Measurements from ENCODE around the gene SRGAP1.
A peak's percentile ranks its signal among the peaks of the same experiment; 100 is the strongest.

SRGAP1 gene

DNA sequence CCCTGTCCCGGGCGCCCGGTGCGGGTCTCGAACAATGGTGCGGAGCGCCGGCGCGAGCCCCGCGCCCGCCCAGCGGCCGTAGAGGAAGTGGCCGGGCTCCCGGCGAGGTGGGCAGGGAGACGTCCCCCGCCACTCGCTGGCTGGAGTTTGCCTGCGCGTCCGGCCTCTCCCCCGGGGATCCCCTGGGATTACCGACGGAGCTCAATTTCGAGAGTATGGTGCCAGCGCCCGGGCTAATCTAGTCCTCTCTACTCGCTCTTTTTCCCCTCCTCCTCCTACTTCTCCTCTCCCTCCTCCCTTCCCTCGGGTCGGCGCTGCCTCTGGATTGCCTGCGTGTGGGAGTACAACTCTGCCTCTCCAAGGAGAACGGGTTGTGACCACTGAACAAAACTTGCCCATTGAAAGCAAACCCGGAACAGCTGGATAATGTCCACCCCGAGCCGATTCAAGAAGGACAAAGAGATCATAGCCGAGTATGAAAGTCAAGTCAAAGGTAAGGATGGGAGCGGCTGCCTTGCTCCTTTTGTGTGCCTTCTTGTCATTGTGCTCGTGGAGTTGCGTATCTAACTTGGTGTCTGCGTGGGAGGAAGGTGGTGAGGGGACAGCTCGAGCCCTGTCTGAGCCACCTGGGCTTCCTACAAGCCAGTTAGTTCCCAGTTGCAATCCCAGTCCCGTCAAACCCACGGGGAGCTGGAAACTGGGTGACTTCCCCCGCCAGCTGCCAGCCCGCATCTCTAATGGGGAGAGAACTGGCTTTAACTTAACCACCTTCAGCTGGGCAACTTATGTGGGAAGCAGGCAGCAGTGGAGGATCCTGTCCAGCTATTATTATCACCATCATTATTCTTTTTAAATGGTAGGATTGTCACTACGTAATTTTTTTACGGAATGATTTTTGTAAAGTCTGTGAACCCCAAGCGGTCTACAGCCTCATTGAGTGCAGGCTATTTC, at the start of gene SRGAP1:
Gene SRGAP1, plus strand, starts transcription at position 310 of the 951 bp plus-strand sequence. Its CDS starts 117 bp downstream, at position 427.
- DNase-seq = no peak

- DNase-seq = no peak
Measured at GRCh38 chr12:63795032-63795687, 49.3 kb upstream of the SRGAP1 start.

DNA sequence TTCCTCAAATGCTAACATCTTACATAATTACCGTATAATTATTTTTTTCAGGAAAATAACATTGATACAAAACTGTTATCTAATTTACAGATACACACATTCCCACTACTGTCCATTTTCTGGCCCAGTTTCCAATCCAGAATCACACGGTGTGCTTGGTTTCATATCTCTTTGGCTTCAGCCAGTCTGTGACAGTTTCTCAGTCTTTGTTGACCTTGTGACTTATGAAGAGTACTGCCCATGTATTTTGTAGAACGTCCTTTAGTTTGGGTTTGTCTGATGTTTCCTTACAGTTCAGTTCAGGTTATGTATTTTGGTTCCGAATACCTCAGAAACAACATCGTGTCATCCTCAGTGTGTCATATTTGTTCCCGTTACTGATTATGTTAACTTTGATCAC, 48.6 kb upstream of the SRGAP1 start:
- DNase-seq = no peak

- DNase-seq = no peak
Measured at GRCh38 chr12:63802012-63802608, 42.4 kb upstream of the SRGAP1 start.

DNA sequence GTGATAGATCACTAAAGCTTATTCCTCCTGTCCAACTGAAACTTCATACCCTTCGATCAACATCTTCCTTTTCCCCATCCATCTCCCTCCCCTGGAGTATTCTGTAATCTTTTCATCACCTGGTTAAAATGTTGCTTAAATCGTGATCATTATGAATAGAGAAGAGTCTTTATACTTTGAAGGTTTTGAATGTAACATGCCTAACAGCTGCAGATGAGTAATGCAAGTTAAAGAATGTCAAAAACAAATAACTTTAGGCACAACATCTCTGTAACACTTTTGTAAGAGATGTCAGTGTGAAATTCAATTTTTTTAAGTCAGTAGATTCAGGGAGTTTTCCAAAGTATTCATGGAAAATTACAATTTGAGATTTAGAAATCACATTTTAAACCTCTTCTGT, 39.8 kb upstream of the SRGAP1 start:
- DNase-seq = no peak

GRCh38 chr12:63805704-63806672, 38.5 kb upstream of the SRGAP1 start:
- peak; percentile 61 for DNase-seq

- DNase-seq = no peak
Measured at GRCh38 chr12:63808631-63809030, 35.9 kb upstream of the SRGAP1 start.

DNA sequence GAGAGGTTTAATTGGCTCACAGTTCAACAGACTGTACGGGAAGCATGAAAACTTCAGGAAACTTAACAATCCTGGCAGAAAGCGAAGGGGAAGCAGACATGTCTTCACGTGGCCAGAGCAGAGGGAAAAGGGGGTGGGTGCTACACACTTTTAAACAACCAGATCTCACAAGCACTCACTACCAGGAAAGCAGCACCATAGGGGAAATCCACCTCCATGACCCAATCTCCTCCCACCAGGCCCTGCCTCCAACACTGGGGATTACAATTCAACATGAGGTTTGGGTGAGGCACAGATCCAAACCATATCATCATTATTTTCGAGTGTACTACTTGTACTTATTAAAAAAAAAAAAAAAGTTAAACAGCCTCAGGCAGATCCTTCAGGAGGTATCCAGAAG, 34.9 kb upstream of the SRGAP1 start:
- no peak for DNase-seq

- DNase-seq = no peak
Measured at GRCh38 chr12:63811334-63811733, 33.2 kb upstream of the SRGAP1 start.

- no peak for DNase-seq
Measured at GRCh38 chr12:63811755-63812154, 32.7 kb upstream of the SRGAP1 start.

DNA sequence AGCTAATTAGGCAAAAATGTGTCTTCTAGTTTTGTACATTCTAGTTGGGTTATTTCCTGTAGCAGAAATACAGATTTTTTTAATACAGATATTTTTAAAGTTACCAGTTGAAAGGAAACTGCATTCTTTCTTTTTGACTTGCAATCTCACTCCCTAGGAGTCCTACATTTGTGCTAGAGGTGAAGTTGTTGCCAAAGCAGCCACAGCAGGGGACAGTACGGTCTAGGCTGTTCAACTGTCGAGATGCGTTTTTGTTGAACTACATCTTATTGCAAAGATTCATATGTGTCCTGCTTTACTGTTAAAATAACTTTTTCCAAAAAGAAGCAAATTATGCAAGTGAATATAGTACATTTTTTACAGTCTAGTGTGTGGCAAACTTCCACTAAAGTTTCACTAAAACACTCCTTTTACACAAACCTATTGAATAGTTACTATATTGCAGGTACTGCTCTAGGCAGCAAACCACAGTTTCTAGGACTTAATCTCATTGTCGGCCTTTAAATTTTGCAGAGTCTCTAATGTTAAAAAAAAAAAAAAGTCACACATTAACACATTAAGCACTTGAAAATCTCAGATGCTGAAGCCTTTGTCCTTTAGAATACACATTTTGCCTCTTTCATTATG, 30.2 kb upstream of the SRGAP1 start:
- DNase-seq = no peak

DNA sequence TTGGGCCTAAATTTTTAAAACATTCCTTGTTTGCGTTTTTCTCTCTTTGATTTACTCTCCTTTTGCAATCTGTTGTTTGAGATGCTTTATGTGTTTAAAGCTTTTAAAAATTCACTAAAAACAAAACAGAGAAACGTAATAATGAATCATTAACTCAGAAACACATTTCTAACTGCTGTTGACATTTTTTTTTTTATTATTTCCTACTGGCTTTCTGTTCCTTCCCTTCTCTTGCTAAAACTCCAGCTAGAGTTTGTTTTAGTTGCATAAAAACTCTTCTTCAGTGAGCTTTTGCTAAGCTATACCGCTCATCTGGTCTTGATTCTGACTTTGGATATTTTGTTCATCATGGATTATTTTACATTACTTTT, 29.0 kb upstream of the SRGAP1 start:
- no peak for DNase-seq

GRCh38 chr12:63816031-63816430, 28.5 kb upstream of the SRGAP1 start:
- no peak for DNase-seq

DNA sequence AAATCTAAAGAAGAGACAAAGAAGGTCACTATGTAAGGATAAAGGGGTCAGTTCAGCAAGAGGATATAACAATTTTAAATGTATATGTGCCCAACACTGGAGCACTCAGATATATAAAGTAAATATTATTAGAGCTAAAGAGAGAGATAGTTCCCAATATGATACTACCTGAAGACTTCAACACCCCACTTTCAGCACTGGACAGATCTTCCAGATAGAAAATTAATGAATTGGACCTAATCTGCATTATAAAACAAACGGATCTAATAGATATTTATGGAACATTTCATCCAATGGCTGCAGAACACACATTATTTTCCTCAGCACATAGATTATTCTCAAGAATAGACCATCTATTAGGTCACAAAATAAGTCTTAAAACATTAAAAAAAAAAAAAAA, 24.1 kb upstream of the SRGAP1 start:
- no peak for DNase-seq

DNA sequence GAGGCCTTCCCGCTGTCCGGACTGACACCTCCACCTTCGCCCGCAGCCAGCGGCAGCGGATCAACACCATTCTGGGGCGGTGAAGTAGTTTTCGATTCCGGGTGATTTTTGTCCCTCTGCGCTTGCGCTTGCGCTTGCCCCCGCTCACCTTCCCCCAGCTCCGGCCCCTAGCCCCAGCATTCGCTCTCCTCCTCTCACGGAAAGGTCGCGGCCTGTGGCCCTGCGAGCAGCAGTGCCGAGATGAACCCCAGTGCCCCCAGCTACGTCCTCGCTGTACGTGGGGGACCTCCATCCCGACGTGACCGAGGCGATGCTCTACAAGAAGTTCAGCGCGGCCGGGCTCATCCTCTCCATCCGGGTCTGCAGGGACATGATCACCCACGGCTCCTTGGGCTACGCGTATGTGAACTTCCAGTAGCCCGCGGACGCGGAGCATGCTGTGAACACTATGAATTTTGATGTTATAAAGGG, 22.7 kb upstream of the SRGAP1 start:
- no peak for DNase-seq

DNA sequence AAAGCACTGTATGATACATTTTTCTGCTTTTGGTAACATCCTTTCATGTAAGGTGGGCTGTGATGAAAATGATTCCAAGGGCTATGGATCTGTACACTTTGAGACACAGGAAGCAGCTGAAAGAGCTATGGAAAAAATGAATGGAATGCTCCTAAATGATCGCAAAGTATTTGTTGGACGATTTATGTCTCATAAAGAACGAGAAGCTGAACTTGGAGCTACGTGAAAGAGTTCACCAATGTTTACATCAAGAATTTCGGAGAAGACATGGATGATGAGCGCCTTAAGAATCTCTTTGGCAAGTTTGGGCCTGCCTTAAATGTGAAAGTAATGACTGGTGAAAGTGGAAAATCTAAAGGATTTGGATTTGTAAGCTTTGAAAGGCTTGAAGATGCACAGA, 22.1 kb upstream of the SRGAP1 start:
- no peak for DNase-seq

DNA sequence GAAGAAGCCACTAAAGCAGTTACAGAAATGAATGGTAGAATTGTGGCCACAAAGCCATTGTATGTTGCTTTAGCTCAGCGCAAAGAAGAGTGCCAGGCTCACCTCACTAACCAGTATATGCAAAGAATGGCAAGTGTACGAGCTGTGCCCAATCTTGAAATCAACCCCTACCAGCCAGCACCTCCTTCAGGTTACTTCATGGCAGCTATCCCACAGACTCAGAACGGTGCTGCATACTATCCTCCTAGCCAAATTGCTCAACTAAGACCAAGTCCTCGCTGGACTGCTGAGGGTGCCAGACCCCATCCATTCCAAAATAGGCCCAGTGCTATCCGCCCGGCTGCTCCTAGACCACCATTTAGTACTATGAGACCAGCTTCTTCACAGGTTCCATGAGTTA, 21.5 kb upstream of the SRGAP1 start:
- DNase-seq = no peak

DNA sequence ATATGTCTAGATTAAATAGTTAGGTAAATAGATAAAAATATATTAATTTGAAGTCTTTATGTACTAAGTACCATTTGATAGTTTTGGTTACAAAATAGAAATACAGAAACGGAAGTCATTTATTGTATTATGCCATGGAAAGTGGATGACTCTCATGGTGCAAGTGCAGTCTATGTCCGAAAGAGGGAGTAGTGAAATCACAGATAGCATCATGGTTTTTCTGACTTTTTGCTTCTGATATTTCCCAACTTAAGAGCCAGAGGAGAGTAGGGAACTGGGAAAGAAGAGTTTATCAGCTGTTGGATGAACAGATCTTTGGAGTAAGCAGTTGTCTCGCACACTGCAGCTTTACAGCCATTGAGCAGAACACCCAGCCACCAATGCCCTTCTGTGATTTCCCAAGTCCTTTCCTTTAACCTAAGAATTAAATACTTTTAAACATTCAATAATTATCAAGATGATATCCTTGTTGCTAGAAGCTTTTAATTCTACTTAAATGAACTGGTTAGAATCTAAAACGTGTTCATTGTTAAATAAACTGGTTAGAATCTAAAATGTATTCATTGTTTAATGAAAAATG, 18.4 kb upstream of the SRGAP1 start:
- peak; percentile 27 for DNase-seq

GRCh38 chr12:63828867-63829266, 15.6 kb upstream of the SRGAP1 start:
- DNase-seq = no peak

- no peak for DNase-seq
Measured at GRCh38 chr12:63836046-63836445, 8.5 kb upstream of the SRGAP1 start.

GRCh38 chr12:63836936-63837335, 7.6 kb upstream of the SRGAP1 start:
- DNase-seq = no peak

DNA sequence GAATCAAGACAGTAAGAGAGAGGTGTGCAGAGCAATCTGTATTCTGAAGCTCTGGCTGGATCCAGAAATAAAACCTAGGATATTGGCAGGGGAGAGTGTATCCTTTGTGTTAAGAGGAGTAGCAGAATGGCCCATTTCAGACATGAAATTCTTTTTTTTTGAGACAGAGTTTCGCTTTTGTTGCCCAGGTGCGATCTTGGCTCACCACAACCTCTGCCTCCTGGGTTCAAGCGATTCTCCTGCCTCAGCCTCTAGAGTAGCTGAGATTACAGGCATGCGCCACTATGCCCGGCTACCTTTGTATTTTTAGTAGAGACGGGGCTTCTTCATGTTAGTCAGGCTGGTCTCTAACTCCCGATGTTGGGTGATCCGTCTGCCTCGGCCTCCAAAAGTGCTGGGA, 6.1 kb upstream of the SRGAP1 start:
- DNase-seq = no peak

Measured in SHP77 treated with DMSO at 0.1 percent for 48 hours (cell line).